Measurements from ENCODE around the gene UFD1. TPM values are rescaled to one million over a fixed set of nuclear protein-coding genes. Genes with fewer than 3 reads are reported as not detected.

Gene UFD1
- total RNA-seq, 2 donors from 2014 or later = 45.7 to 73.6 TPM

DNA sequence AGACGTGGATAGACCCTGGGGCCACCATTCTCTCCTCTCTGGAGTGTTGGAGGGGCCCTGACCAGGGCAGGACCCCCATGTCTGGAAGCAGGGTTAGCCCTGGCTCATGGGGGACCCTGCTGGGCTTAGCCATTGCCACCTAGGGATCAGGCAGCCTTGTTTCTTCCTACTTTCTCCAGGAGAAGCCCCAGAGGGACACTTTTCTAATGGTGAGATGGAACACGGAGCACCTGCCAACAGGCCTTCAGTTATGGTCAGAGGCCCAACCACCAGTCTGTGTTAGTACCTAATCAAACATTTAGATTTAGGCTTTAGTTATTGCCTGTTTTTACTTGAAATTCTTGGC lies 29.6 kb downstream of the UFD1 start:
- no peak for DNase-seq
- H3K9me3 ChIP-seq = no peaks in the 10 kb centered on the region
- H3K36me3 ChIP-seq = peaks cover 5% of the 10 kb centered on the region
- intact Hi-C loops (cut with DNase I) = no loop called here
- H3K4me1 ChIP-seq = peaks cover 13% of the 10 kb centered on the region
- H3K4me3 ChIP-seq = no peak overlapping the region
- no peak overlapping the region for H3K27ac ChIP-seq
- H3K9ac ChIP-seq (ENCODE audit: low read depth in 2 of 2, low read length in 2 of 2) = no peak overlapping the region
- H3K27me3 ChIP-seq = no peaks in the 10 kb centered on the region
- TF ChIP-seq, protein P1, sequence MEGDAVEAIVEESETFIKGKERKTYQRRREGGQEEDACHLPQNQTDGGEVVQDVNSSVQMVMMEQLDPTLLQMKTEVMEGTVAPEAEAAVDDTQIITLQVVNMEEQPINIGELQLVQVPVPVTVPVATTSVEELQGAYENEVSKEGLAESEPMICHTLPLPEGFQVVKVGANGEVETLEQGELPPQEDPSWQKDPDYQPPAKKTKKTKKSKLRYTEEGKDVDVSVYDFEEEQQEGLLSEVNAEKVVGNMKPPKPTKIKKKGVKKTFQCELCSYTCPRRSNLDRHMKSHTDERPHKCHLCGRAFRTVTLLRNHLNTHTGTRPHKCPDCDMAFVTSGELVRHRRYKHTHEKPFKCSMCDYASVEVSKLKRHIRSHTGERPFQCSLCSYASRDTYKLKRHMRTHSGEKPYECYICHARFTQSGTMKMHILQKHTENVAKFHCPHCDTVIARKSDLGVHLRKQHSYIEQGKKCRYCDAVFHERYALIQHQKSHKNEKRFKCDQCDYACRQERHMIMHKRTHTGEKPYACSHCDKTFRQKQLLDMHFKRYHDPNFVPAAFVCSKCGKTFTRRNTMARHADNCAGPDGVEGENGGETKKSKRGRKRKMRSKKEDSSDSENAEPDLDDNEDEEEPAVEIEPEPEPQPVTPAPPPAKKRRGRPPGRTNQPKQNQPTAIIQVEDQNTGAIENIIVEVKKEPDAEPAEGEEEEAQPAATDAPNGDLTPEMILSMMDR (IDR thresholded peaks at IDR 0.05) = no peak

DNA sequence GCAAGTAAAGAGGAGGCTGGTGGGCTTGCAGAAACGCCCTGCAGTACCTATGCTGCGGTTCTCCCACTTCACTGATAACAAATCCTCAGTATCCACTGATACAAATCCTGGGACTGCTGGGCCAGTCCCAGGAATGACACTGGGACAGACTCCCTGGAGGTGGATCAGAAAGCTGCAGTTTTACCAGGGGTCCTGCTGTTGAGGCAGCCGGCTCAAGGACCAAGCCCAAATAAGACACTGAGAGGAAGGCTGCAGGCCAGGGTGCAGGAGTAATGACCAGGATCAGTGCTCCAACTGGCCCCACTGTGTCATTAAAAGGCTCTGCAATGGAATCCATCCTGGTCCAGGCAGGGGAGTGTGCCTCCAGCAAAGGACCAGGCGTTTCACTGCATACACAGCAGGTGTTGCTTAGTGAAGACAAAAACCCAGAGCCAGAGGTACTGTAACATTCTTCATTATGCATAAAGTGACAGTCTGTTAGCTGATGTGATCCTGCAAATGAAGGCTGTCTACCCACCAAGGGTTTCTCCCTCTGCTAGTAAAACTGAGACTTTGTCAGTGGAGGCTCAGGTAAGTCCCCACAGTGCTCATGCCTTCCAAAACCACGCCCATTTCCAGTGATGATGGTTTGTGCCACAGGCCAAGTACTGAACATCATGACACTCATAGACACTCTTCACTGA lies 30.1 kb downstream of the UFD1 start:
- Histone ChIP-seq H3K27me3 (no peaks in the 10 kb centered on the region), H3K4me3 (no peak overlapping the region), H3K9ac (ENCODE audit: low read depth in 2 of 2, low read length in 2 of 2) (no peak overlapping the region), H3K4me1 (peaks cover 13% of the 10 kb centered on the region), H3K27ac (no peak overlapping the region), H3K36me3 (peaks cover 3% of the 10 kb centered on the region), H3K9me3 (no peaks in the 10 kb centered on the region)
- DNase-seq = no peak
- TF ChIP-seq, protein P1 (IDR thresholded peaks at IDR 0.05) = no peak
- intact Hi-C loops (cut with DNase I) = no loop called here

DNA sequence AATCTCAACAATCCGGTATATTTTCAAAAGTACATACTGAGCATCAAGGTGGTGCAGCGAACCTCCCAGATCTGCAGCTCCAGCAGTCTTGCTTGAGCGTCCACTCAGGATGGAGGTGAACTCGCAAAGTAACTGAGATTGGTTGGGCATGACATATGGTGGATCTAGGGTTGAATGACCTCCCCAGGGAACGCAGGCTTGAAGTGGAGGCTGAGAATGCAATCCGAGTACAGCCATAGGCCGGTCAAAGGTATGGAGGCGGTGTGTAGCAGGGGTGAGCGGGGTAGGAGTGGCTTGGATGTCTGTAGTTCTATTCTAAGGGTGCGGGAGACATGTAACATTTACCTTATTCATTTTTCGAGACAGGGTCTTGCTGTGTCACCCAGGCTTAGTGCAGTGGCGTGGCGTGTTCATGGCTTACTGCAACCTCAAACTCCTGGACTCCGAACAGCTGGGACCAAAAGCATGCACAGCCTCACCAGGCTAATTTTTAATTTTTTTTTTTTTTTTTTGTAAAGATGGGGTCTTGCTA lies 30.9 kb downstream of the UFD1 start:
- no peaks in the 10 kb centered on the region for H3K9me3 ChIP-seq
- no peaks in the 10 kb centered on the region for H3K27me3 ChIP-seq
- H3K36me3 ChIP-seq = no peaks in the 10 kb centered on the region
- peak overlapping the region; percentile 87 for H3K27ac ChIP-seq
- intact Hi-C loops (cut with DNase I) = no loop called here
- peak; percentile 52 for DNase-seq
- peaks cover 13% of the 10 kb centered on the region for H3K4me1 ChIP-seq
- peak overlapping the region; percentile 67 to 70 for H3K9ac ChIP-seq (ENCODE audit: low read depth in 2 of 2, low read length in 2 of 2)
- peak overlapping the region; percentile 94 for H3K4me3 ChIP-seq
- TF ChIP-seq, protein P1 (IDR thresholded peaks at IDR 0.05) = no peak

DNA sequence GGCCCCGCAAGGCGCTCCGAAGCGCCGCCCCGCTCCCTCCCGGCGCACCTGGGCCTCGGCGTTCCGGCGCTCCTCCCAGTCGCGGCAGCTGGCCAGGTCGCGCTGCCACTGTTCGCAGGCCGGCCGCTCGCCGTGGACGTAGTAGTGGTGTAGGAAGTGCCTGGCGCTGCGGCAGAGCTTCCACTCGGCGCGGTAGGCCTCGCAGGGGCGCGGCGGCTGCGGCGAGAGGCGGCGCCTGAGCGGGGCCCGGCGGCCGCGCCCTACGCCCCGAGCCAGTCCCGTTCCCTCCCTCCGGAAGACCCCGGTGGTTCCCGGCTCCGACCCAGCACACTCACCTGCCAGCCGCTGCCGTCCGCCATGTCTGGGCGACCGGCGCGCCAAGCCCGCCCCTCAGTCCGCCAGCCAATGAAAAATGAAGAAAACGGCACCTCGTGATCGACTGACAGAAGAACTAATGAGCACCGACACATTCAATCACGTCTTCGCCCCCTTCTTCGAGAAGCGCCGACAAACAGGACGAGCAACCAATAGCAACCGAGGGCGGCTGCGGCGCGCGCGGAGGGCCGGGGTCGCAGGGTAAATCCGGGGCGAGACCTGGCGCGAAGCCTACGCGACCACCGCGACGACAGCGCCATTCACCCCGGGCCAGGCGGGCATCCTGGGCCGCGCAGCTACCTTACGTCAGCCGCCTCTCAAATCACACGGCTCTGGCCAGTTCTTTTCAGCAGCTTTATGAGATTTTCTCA lies 31.5 kb downstream of the UFD1 start, which contains the start of gene C22orf39:
TSS of gene C22orf39 (minus strand) at position 382 of the 746 bp plus-strand sequence. CDS start at position 359, 23 bp downstream.
- H3K4me1 ChIP-seq = peaks cover 13% of the 10 kb centered on the region

More for the DNA sequence above, 31.5 kb downstream of the UFD1 start, which contains the start of gene C22orf39:
- peak within 1 kb of the TSS; percentile 87 for H3K27ac ChIP-seq
- H3K9me3 ChIP-seq = no peaks in the 10 kb centered on the region
- H3K4me3 ChIP-seq = peak within 1 kb of the TSS; percentile 94
- DNase-seq = peak; percentile 92
- TF ChIP-seq, protein P1 (IDR thresholded peaks at IDR 0.05) = no peak
- no peaks in the 10 kb centered on the region for H3K27me3 ChIP-seq
- intact Hi-C loops (cut with DNase I) = no loop called here
- H3K36me3 ChIP-seq = no peaks in the 10 kb centered on the region
- peak within 1 kb of the TSS; percentile 67 to 70 for H3K9ac ChIP-seq (ENCODE audit: low read depth in 2 of 2, low read length in 2 of 2)

Data from colonic mucosa (tissue), 4 donors.